ENCODE measurements around the gene LSM7. TPM values are rescaled to one million over a fixed set of nuclear protein-coding genes. Genes with fewer than 3 reads are reported as not detected.

The LSM7 gene
- total RNA-seq, 1 donor from 2014 or later = 49.1 TPM

GRCh38 chr19:2305452-2306280, 22.7 kb downstream of the LSM7 start:
- no peak overlapping the region for H3K27ac ChIP-seq (ENCODE audit: low read depth, low read length)
- H3K27me3 ChIP-seq (ENCODE audit: control insufficient read depth in 3 of 3, insufficient read depth in 3 of 3, low read length in 3 of 3) = peaks cover 33 to 50% (median 41%) of the 10 kb centered on the region in 3 donors
- H3K4me1 ChIP-seq (ENCODE audit: control insufficient read depth in 3 of 3, insufficient read depth in 3 of 3, low read length in 3 of 3) = peaks cover 5 to 15% (median 7%) of the 10 kb centered on the region in 3 donors
- no peak overlapping the region for H3K9ac ChIP-seq (ENCODE audit: low read depth in 1 of 3, low read length in 3 of 3)
- no peak overlapping the region for H3K4me3 ChIP-seq (ENCODE audit: low read length in 3 of 3)
- H3K36me3 ChIP-seq (ENCODE audit: control insufficient read depth in 3 of 3, insufficient read depth in 3 of 3, low read length in 3 of 3) = no peaks in the 10 kb centered on the region
- H3K9me3 ChIP-seq (ENCODE audit: control insufficient read depth in 3 of 3, low read length in 3 of 3) = no peaks in the 10 kb centered on the region

- Histone ChIP-seq H3K9ac (ENCODE audit: low read depth in 1 of 3, low read length in 3 of 3) (no peak overlapping the region), H3K9me3 (ENCODE audit: control insufficient read depth in 3 of 3, low read length in 3 of 3) (no peaks in the 10 kb centered on the region), H3K36me3 (ENCODE audit: control insufficient read depth in 3 of 3, insufficient read depth in 3 of 3, low read length in 3 of 3) (no peaks in the 10 kb centered on the region), H3K4me3 (ENCODE audit: low read length in 3 of 3) (no peak overlapping the region), H3K27me3 (ENCODE audit: control insufficient read depth in 3 of 3, insufficient read depth in 3 of 3, low read length in 3 of 3) (peaks cover 22 to 38% (median 37%) of the 10 kb centered on the region in 3 donors), H3K27ac (ENCODE audit: low read depth, low read length) (no peak overlapping the region), H3K4me1 (ENCODE audit: control insufficient read depth in 3 of 3, insufficient read depth in 3 of 3, low read length in 3 of 3) (peaks cover 4 to 11% (median 7%) of the 10 kb centered on the region in 3 donors)
Observed at GRCh38 chr19:2303211-2303798, 25.1 kb downstream of the LSM7 start.

GRCh38 chr19:2302319-2303210, 25.8 kb downstream of the LSM7 start:
- H3K9ac ChIP-seq (ENCODE audit: low read depth in 1 of 3, low read length in 3 of 3) = peak overlapping the region in 1 of 3 donors; percentile 16

GRCh38 chr19:2300533-2300932, 27.9 kb downstream of the LSM7 start:
- no peaks in the 10 kb centered on the region for H3K9me3 ChIP-seq (ENCODE audit: control insufficient read depth in 3 of 3, low read length in 3 of 3)
- H3K9ac ChIP-seq (ENCODE audit: low read depth in 1 of 3, low read length in 3 of 3) = no peak overlapping the region
- peaks cover 8 to 19% (median 16%) of the 10 kb centered on the region in 3 donors for H3K27me3 ChIP-seq (ENCODE audit: control insufficient read depth in 3 of 3, insufficient read depth in 3 of 3, low read length in 3 of 3)
- H3K4me1 ChIP-seq (ENCODE audit: control insufficient read depth in 3 of 3, insufficient read depth in 3 of 3, low read length in 3 of 3) = peaks cover 3 to 14% (median 5%) of the 10 kb centered on the region in 3 donors
- H3K27ac ChIP-seq (ENCODE audit: low read depth, low read length) = no peak overlapping the region
- no peak overlapping the region for H3K4me3 ChIP-seq (ENCODE audit: low read length in 3 of 3)
- no peaks in the 10 kb centered on the region for H3K36me3 ChIP-seq (ENCODE audit: control insufficient read depth in 3 of 3, insufficient read depth in 3 of 3, low read length in 3 of 3)

More at GRCh38 chr19:2302319-2303210, 25.8 kb downstream of the LSM7 start:
- H3K4me1 ChIP-seq (ENCODE audit: control insufficient read depth in 3 of 3, insufficient read depth in 3 of 3, low read length in 3 of 3) = peaks cover 3 to 9% (median 5%) of the 10 kb centered on the region in 3 donors
- no peak overlapping the region for H3K27ac ChIP-seq (ENCODE audit: low read depth, low read length)
- H3K27me3 ChIP-seq (ENCODE audit: control insufficient read depth in 3 of 3, insufficient read depth in 3 of 3, low read length in 3 of 3) = peaks cover 20 to 34% (median 33%) of the 10 kb centered on the region in 3 donors
- peak overlapping the region in 1 of 3 donors; percentile 35 for H3K4me3 ChIP-seq (ENCODE audit: low read length in 3 of 3)
- no peaks in the 10 kb centered on the region for H3K9me3 ChIP-seq (ENCODE audit: control insufficient read depth in 3 of 3, low read length in 3 of 3)
- H3K36me3 ChIP-seq (ENCODE audit: control insufficient read depth in 3 of 3, insufficient read depth in 3 of 3, low read length in 3 of 3) = no peaks in the 10 kb centered on the region

GRCh38 chr19:2296141-2296540, 32.2 kb downstream of the LSM7 start:
- no peak overlapping the region for H3K27ac ChIP-seq (ENCODE audit: low read depth, low read length)
- H3K4me3 ChIP-seq (ENCODE audit: low read length in 3 of 3) = no peak overlapping the region
- H3K4me1 ChIP-seq (ENCODE audit: control insufficient read depth in 3 of 3, insufficient read depth in 3 of 3, low read length in 3 of 3) = peaks cover 13 to 22% (median 19%) of the 10 kb centered on the region in 3 donors
- H3K9me3 ChIP-seq (ENCODE audit: control insufficient read depth in 3 of 3, low read length in 3 of 3) = no peaks in the 10 kb centered on the region
- H3K36me3 ChIP-seq (ENCODE audit: control insufficient read depth in 3 of 3, insufficient read depth in 3 of 3, low read length in 3 of 3) = no peaks in the 10 kb centered on the region
- H3K9ac ChIP-seq (ENCODE audit: low read depth in 1 of 3, low read length in 3 of 3) = no peak overlapping the region
- peaks cover 13 to 30% (median 30%) of the 10 kb centered on the region in 3 donors for H3K27me3 ChIP-seq (ENCODE audit: control insufficient read depth in 3 of 3, insufficient read depth in 3 of 3, low read length in 3 of 3)

- H3K36me3 ChIP-seq (ENCODE audit: control insufficient read depth in 3 of 3, insufficient read depth in 3 of 3, low read length in 3 of 3) = no peaks in the 10 kb centered on the region
- H3K4me1 ChIP-seq (ENCODE audit: control insufficient read depth in 3 of 3, insufficient read depth in 3 of 3, low read length in 3 of 3) = peaks cover 14 to 35% (median 30%) of the 10 kb centered on the region in 3 donors
- peak overlapping the region in 2 of 3 donors; percentile 62 to 65 for H3K9ac ChIP-seq (ENCODE audit: low read depth in 1 of 3, low read length in 3 of 3)
- H3K27me3 ChIP-seq (ENCODE audit: control insufficient read depth in 3 of 3, insufficient read depth in 3 of 3, low read length in 3 of 3) = peaks cover 26 to 37% (median 36%) of the 10 kb centered on the region in 3 donors
- peak overlapping the region; percentile 76 for H3K27ac ChIP-seq (ENCODE audit: low read depth, low read length)
- no peaks in the 10 kb centered on the region for H3K9me3 ChIP-seq (ENCODE audit: control insufficient read depth in 3 of 3, low read length in 3 of 3)
- peak overlapping the region in 2 of 3 donors; percentile 52 to 63 for H3K4me3 ChIP-seq (ENCODE audit: low read length in 3 of 3)
Observed at GRCh38 chr19:2294687-2295335, 33.6 kb downstream of the LSM7 start.

- Histone ChIP-seq H3K27me3 (ENCODE audit: control insufficient read depth in 3 of 3, insufficient read depth in 3 of 3, low read length in 3 of 3) (peaks cover 49 to 68% (median 63%) of the 10 kb centered on the region in 3 donors), H3K4me3 (ENCODE audit: low read length in 3 of 3) (peak overlapping the region in 2 of 3 donors; percentile 21 to 22), H3K4me1 (ENCODE audit: control insufficient read depth in 3 of 3, insufficient read depth in 3 of 3, low read length in 3 of 3) (peaks cover 14 to 40% (median 32%) of the 10 kb centered on the region in 3 donors), H3K36me3 (ENCODE audit: control insufficient read depth in 3 of 3, insufficient read depth in 3 of 3, low read length in 3 of 3) (no peaks in the 10 kb centered on the region), H3K9me3 (ENCODE audit: control insufficient read depth in 3 of 3, low read length in 3 of 3) (no peaks in the 10 kb centered on the region), H3K27ac (ENCODE audit: low read depth, low read length) (no peak overlapping the region), H3K9ac (ENCODE audit: low read depth in 1 of 3, low read length in 3 of 3) (no peak overlapping the region)
Observed at GRCh38 chr19:2291185-2291751, 37.1 kb downstream of the LSM7 start.

GRCh38 chr19:2290441-2291184, 37.8 kb downstream of the LSM7 start:
- Histone ChIP-seq H3K9me3 (ENCODE audit: control insufficient read depth in 3 of 3, low read length in 3 of 3) (no peaks in the 10 kb centered on the region), H3K9ac (ENCODE audit: low read depth in 1 of 3, low read length in 3 of 3) (no peak overlapping the region), H3K4me1 (ENCODE audit: control insufficient read depth in 3 of 3, insufficient read depth in 3 of 3, low read length in 3 of 3) (peaks cover 14 to 35% (median 32%) of the 10 kb centered on the region in 3 donors), H3K27ac (ENCODE audit: low read depth, low read length) (no peak overlapping the region), H3K4me3 (ENCODE audit: low read length in 3 of 3) (peak overlapping the region in 2 of 3 donors; percentile 35 to 46), H3K36me3 (ENCODE audit: control insufficient read depth in 3 of 3, insufficient read depth in 3 of 3, low read length in 3 of 3) (no peaks in the 10 kb centered on the region), H3K27me3 (ENCODE audit: control insufficient read depth in 3 of 3, insufficient read depth in 3 of 3, low read length in 3 of 3) (peaks cover 49 to 72% (median 69%) of the 10 kb centered on the region in 3 donors)

All from skeletal muscle tissue (tissue), 4 donors.